ENCODE data around the gene ZC3H18. TPM values are rescaled to one million over a fixed set of nuclear protein-coding genes. Genes with fewer than 3 reads are reported as not detected.
"Not testable (repeated sequence)": the region's sequence is repeated elsewhere in the genome, so short reads cannot be mapped to it uniquely, and the experiment has no call there.

The ZC3H18 gene
- total RNA-seq, 1 donor from 2014 or later = 18.4 TPM

DNA sequence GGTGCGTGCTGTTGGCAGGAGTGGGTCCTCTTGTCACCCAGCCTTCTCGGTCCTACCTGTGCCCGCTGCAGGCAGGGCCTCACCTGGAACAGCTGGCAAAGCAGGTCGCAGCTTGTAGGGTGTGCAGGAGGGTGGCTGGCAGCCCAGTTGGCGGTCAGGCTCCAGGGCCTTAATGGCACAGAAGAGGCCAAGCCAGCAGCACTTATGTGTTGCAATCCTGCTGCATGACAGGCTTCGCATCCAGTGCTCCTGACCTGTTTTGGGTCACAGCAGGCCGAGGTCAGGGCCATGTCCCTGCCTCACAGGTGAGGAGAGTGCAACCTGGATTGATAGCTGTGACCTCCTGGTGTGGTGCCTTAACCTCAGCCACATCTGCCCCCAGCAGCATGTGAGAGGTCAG is 31.9 kb downstream of the ZC3H18 start:
- no peak for DNase-seq (ENCODE audit: extremely low spot score in 2 of 2)
- intact Hi-C loops (cut with DNase I) = no loop called here
- peaks cover 0 to 77% of the 10 kb centered on the region in 2 donors for H3K36me3 ChIP-seq
- TF ChIP-seq POLR2AphosphoS5 (IDR thresholded peaks at IDR 0.05; ENCODE audit: insufficient read depth in 1 of 2, low read depth in 1 of 2) (no peak), POLR2A (IDR thresholded peaks at IDR 0.05) (no peak)
- TF ChIP-seq, protein P1, sequence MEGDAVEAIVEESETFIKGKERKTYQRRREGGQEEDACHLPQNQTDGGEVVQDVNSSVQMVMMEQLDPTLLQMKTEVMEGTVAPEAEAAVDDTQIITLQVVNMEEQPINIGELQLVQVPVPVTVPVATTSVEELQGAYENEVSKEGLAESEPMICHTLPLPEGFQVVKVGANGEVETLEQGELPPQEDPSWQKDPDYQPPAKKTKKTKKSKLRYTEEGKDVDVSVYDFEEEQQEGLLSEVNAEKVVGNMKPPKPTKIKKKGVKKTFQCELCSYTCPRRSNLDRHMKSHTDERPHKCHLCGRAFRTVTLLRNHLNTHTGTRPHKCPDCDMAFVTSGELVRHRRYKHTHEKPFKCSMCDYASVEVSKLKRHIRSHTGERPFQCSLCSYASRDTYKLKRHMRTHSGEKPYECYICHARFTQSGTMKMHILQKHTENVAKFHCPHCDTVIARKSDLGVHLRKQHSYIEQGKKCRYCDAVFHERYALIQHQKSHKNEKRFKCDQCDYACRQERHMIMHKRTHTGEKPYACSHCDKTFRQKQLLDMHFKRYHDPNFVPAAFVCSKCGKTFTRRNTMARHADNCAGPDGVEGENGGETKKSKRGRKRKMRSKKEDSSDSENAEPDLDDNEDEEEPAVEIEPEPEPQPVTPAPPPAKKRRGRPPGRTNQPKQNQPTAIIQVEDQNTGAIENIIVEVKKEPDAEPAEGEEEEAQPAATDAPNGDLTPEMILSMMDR (IDR thresholded peaks at IDR 0.05) = no peak
- no peak overlapping the region for H3K27ac ChIP-seq
- H3K9me3 ChIP-seq = no peaks in the 10 kb centered on the region
- H3K27me3 ChIP-seq = no peaks in the 10 kb centered on the region
- H3K4me1 ChIP-seq = peaks cover 5% of the 10 kb centered on the region
- no peak overlapping the region for H3K4me3 ChIP-seq

DNA sequence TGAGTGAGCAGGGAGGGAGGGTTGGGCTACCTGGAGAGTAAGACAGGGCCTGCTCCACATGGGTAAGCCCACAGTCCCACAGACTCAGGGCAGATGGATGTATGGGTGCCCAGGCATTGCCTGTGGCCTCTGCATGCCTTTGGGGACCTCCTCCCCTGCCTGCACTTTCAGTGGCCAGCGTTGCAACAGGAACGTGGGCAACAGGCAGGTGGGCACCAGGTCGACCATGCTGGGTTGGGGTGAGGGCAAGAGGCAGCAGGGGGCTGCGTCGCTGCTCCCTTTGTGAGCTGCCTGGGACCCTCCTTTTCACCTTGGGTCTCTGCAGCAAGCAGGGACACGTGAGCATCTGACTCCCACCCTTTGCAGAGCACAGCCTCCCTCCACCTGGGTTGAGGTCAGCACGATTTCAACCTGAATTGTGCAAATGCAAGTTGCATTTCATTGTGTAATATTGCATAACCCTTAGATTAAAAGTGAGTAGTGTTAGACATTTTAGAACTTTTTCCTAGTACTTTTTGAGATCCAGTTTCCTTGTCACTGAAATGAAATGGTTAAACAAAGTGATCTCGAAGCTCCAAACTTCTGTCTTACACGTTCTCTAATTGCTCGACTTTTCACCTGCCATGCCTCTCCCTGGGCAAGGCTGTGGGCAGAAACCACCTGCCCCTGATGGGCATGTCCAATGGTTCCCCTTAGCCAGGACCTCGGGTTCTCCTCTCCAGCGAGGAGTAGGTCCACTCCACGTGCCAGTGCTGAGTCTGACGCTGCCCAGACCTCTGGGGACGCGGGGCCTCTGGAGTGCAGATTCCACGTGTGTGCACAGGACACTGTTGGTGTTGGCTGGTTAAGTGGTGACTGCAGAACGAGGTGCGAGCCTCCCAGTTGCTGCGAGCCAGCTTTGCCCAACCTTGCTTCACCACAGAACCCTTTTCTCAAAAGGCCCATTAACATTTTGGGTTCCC is 35.3 kb downstream of the ZC3H18 start:
- intact Hi-C loops (cut with DNase I) = no loop called here
- DNase-seq (ENCODE audit: extremely low spot score in 2 of 2) = no peak
- Histone ChIP-seq H3K36me3 (peaks cover 0 to 72% of the 10 kb centered on the region in 2 donors), H3K4me3 (no peak overlapping the region), H3K9me3 (no peaks in the 10 kb centered on the region), H3K4me1 (peaks cover 5% of the 10 kb centered on the region), H3K27me3 (no peaks in the 10 kb centered on the region), H3K27ac (no peak overlapping the region)
- no peak for TF ChIP-seq POLR2A (IDR thresholded peaks at IDR 0.05)
- TF ChIP-seq, protein P1 (IDR thresholded peaks at IDR 0.05) = no peak
- TF ChIP-seq POLR2AphosphoS5 (IDR thresholded peaks at IDR 0.05; ENCODE audit: insufficient read depth in 1 of 2, low read depth in 1 of 2) = no peak

DNA sequence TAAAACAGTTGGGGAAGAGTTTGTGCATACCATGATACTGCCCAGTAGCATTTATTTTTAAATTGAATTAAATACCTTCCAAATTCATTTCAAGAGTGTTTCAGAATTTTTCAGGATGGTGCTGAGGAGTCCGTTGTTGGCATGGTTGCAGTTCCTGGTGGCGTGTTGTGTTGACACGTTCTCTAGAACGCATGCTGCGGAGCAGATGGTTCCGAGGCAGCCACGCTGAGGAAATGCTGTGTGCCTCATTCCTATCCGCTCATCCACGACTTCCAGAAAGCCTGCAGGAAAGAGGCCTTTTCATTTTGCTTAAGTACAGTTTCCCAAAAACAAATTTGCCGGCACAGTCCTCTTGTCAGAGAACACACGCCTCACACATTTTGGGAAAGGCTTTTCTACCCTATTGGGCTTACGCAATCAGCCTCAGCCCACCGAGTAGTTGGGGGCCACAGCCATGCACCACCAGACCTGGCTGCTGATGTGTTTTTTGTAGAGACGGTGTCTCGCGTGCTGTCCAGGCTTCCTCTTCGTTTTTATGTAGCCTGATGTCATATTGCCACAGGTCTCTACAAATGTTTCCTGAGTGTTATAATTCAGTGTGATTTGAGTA is 36.0 kb downstream of the ZC3H18 start:
- no peak overlapping the region for H3K27ac ChIP-seq
- no peak for DNase-seq (ENCODE audit: extremely low spot score in 2 of 2)
- H3K27me3 ChIP-seq = no peaks in the 10 kb centered on the region
- TF ChIP-seq, protein P1 (IDR thresholded peaks at IDR 0.05) = no peak
- TF ChIP-seq POLR2AphosphoS5 (IDR thresholded peaks at IDR 0.05; ENCODE audit: insufficient read depth in 1 of 2, low read depth in 1 of 2) (no peak), POLR2A (IDR thresholded peaks at IDR 0.05) (no peak)
- H3K9me3 ChIP-seq = no peaks in the 10 kb centered on the region
- H3K4me1 ChIP-seq = peaks cover 5% of the 10 kb centered on the region
- H3K36me3 ChIP-seq = peaks cover 0 to 67% of the 10 kb centered on the region in 2 donors
- H3K4me3 ChIP-seq = no peak overlapping the region
- intact Hi-C loops (cut with DNase I) = no loop called here

DNA sequence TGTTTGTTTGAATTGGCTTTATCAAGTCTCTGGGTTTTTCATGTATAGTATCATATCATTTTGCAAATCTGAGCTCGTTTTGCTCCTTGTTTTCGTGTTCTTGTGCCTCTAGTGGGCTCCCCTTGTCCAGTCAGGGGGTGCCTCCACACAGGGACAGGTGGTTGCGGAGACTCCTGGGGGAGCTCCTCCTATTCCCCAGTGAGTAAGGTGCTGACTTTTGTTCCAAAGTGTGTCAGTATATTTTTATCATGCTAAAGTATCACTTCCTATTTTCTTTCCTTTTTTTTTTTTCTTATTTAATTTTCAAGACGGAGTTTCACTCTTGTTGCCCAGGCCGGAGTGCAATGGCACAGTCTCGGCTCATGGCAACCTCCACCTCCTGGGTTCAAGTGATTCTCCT is 37.9 kb downstream of the ZC3H18 start:
- Histone ChIP-seq H3K27me3 (no peaks in the 10 kb centered on the region), H3K4me1 (no peaks in the 10 kb centered on the region), H3K36me3 (peaks cover 0 to 56% of the 10 kb centered on the region in 2 donors), H3K4me3 (no peak overlapping the region), H3K27ac (no peak overlapping the region), H3K9me3 (no peaks in the 10 kb centered on the region)
- no peak for DNase-seq (ENCODE audit: extremely low spot score in 2 of 2)
- intact Hi-C loops (cut with DNase I) = no loop called here
- TF ChIP-seq POLR2AphosphoS5 (IDR thresholded peaks at IDR 0.05; ENCODE audit: insufficient read depth in 1 of 2, low read depth in 1 of 2) = no peak
- no peak for TF ChIP-seq POLR2A (IDR thresholded peaks at IDR 0.05)
- TF ChIP-seq, protein P1 (IDR thresholded peaks at IDR 0.05) = no peak

DNA sequence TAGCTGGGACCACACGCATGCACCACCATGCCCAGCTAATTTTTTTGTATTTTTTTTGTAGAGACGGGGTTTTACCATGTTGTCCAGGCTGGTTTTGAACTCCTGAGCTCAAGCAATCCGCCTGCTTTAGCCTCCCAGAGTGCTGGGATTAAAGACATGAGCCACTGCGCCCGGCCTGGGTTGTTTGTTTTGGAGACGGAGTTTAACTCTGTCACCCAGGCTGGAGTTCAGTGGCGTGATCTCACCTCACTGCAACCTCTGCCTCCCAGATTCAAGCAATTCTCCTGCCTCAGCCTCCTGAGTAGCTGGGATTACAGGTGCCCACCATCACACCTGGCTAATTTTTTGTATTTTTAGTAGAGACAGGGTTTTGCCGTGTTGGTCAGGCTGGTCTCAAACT is 39.2 kb downstream of the ZC3H18 start:
- H3K36me3 ChIP-seq = peaks cover 0 to 50% of the 10 kb centered on the region in 2 donors
- H3K9me3 ChIP-seq; H3K27ac ChIP-seq; intact Hi-C loops (cut with DNase I); H3K4me3 ChIP-seq; H3K27me3 ChIP-seq; H3K4me1 ChIP-seq; DNase-seq (ENCODE audit: extremely low spot score in 2 of 2): not testable (repeated sequence)
